ENCODE results near the gene CRTAC1. TPM values are rescaled to one million over a fixed set of nuclear protein-coding genes. Genes with fewer than 3 reads are reported as not detected.

The CRTAC1 gene
- total RNA-seq, 4 donors from 2014 or later = 0.48 to 1.1 (median 1.0) TPM

DNA sequence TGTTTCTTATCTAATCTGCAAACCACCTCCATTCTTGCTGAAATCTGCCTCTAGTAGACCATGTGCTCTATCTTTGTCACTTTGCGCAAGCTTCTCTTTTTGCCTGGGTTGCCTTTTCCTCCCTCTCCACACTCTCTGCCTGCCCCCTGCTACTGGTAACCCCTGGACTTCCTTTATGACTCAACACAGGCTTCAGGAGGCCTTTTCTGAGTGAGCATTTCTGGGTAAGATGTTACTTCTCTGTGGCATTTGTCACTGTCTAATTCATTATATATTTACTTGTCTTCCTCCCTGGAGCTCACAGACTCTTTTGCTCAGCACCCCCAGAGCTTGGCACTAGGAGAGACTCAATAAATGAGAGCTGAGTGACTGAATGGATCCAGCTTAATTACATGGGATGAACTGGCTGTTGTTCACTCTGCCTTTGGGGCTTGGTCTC is 172.4 kb downstream of the CRTAC1 start:
- ATAC-seq (ENCODE audit: low FRiP score) = no peak
- DNase-seq (ENCODE audit: low spot score) = no peak
- TF ChIP-seq, protein P1, sequence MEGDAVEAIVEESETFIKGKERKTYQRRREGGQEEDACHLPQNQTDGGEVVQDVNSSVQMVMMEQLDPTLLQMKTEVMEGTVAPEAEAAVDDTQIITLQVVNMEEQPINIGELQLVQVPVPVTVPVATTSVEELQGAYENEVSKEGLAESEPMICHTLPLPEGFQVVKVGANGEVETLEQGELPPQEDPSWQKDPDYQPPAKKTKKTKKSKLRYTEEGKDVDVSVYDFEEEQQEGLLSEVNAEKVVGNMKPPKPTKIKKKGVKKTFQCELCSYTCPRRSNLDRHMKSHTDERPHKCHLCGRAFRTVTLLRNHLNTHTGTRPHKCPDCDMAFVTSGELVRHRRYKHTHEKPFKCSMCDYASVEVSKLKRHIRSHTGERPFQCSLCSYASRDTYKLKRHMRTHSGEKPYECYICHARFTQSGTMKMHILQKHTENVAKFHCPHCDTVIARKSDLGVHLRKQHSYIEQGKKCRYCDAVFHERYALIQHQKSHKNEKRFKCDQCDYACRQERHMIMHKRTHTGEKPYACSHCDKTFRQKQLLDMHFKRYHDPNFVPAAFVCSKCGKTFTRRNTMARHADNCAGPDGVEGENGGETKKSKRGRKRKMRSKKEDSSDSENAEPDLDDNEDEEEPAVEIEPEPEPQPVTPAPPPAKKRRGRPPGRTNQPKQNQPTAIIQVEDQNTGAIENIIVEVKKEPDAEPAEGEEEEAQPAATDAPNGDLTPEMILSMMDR (IDR thresholded peaks at IDR 0.05) = no peak

DNA sequence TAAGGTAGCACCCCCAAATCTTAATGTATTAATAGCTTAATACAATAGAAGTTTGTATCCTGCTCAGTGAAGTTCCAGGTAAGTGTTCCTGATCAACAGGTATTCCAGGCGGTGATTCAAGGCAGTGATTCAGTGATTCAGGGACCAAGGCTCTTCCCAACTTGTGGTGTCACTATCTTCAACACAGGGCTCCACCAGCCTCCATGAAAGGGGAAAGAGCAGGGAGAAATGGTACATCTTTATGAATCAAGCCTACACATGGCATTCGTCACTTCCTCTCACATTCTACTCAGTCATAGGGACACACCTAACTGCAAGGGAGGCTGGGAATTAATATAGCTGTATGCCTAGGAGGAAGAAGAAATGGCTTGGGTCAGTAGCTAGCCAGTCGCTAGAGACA is 175.7 kb downstream of the CRTAC1 start:
- DNase-seq (ENCODE audit: low spot score) (no peak), ATAC-seq (ENCODE audit: low FRiP score) (no peak)
- TF ChIP-seq, protein P1 (IDR thresholded peaks at IDR 0.05) = no peak

- TF ChIP-seq, protein P1 (IDR thresholded peaks at IDR 0.05) = no peak
- no peak for DNase-seq (ENCODE audit: low spot score)
- ATAC-seq (ENCODE audit: low FRiP score) = no peak
Measured at GRCh38 chr10:97852840-97853405, 177.5 kb downstream of the CRTAC1 start.

GRCh38 chr10:97852277-97852676 is 178.1 kb downstream of the CRTAC1 start:
- DNase-seq (ENCODE audit: low spot score) = no peak
- TF ChIP-seq, protein P1 (IDR thresholded peaks at IDR 0.05) = no peak
- no peak for ATAC-seq (ENCODE audit: low FRiP score)

DNA sequence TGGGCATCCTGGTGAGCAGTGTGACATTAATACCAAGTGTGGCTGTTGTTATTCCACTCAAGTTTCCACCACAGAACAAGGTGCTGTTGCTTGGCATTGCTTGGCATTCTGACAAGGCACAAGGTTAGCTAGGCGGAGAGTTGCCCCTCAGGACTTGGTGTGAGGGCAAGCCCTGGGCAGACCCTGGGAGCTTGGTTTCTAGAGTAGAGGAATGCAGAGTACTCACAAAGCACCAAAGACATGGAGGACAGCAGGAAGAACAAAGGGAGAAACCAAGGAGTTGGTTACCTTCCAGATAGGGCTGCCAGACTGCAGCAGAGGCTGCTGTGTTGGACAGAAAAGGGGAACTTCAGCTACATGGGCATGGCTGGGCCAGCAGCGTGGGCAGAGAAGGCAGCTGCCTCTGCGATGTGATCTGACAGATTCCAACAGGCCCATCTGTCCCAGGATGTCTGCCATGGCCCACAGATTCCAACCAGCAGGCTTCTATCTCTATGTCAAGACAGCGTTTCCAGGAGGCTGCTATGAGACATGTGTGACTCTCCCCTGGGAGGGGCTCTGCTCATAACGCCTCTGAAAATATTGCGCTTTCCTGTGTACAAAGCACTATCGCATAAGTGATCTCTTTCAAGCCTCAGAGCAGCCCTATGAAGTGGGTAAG is 178.9 kb downstream of the CRTAC1 start:
- TF ChIP-seq, protein P1 (IDR thresholded peaks at IDR 0.05) = no peak
- ATAC-seq (ENCODE audit: low FRiP score) (no peak), DNase-seq (ENCODE audit: low spot score) (no peak)

GRCh38 chr10:97850446-97850845 is 180.0 kb downstream of the CRTAC1 start:
- ATAC-seq (ENCODE audit: low FRiP score) (no peak), DNase-seq (ENCODE audit: low spot score) (no peak)
- TF ChIP-seq, protein P1 (IDR thresholded peaks at IDR 0.05) = no peak
